HepG2 (cell line): ENCODE measurements around the gene LBX2. TPM values are rescaled to one million over a fixed set of nuclear protein-coding genes. Genes with fewer than 3 reads are reported as not detected.

Experiments
- ELF1 ChIP-seq: sonication (generic); formaldehyde crosslinking; IDR thresholded peaks from 2 replicates; pipeline ENCODE4 v1.4.0; 2020; ENCODE audit warnings: missing genetic modification reagents
- ELF4 ChIP-seq: sonication (generic); formaldehyde crosslinking; IDR thresholded peaks from 2 replicates; pipeline ENCODE4 v1.5.0; 2020; ENCODE audit warnings: missing genetic modification reagents, mild to moderate bottlenecking, moderate library complexity, borderline replicate concordance
- HOXA9 ChIP-seq: sonication (generic); formaldehyde crosslinking; IDR thresholded peaks from 2 replicates; pipeline ENCODE4 v1.8.1; 2022; ENCODE audit warnings: missing genetic modification reagents, mild to moderate bottlenecking, moderate library complexity, borderline replicate concordance
- KDM6A ChIP-seq: IDR thresholded peaks from 2 replicates; pipeline ENCODE4 v1.6.1; 2016; ENCODE audit warnings: low read depth
- SOX13 ChIP-seq, 3 experiments: fragments of 450-650 bp in 1 of 3; sonication (generic) in 1 of 3; formaldehyde crosslinking in 1 of 3; IDR thresholded peaks in 2 of 3; conservative IDR thresholded peaks in 1 of 3; 2 replicates each; pipeline versions ENCODE4 v1.5.0 to v1.6.1; 2016 to 2020; ENCODE audit warnings: antibody characterized with exemption in 1 of 3, mild to moderate bottlenecking in 1 of 3, missing compliant biosample characterization in 1 of 3, missing genetic modification reagents in 1 of 3, moderate library complexity in 1 of 3
- ZNF205 ChIP-seq: IDR thresholded peaks from 2 replicates; pipeline ENCODE4 v1.6.1; 2018; ENCODE audit warnings: missing biosample characterization, missing genetic modification reagents
- ZNF44 ChIP-seq: sonication (generic); formaldehyde crosslinking; IDR thresholded peaks from 2 replicates; pipeline ENCODE4 v1.5.1; 2020; ENCODE audit warnings: mild to moderate bottlenecking, missing genetic modification reagents
- polyA plus RNA-seq, 8 experiments: library from polyadenylated mRNA; depleted of rRNA in 3 of 8; stranded (reverse) in 7 of 8; unstranded in 1 of 8; fragments of >200 nt; fragmentation: Illumina TruSeq in 4 of 8; extraction: Trizol in 4 of 8; gene quantifications; 2 replicates each; pipeline versions ENCODE4 v1.2.1 to v1.2.3, GENCODE V29; 2011 to 2016; ENCODE audit warnings: low read depth in 4 of 8, missing spikeins in 1 of 8, mixed read lengths in 1 of 8; ENCODE audit not compliant: insufficient read depth in 1 of 8
- total RNA-seq, 5 experiments: library from RNA; depleted of rRNA; stranded (reverse); fragments of >200 nt; fragmentation: Illumina TruSeq; extraction: Trizol; gene quantifications; 2 replicates each; pipeline ENCODE4 v1.2.3, GENCODE V29; 2016; ENCODE audit warnings: low read depth in 1 of 5
- TF ChIP-seq, protein P1 (sequence below): sonication (generic); formaldehyde crosslinking; IDR thresholded peaks from 2 replicates; pipeline ENCODE4 v1.9.0; 2022; ENCODE audit warnings: missing genetic modification reagents, mild to moderate bottlenecking, borderline replicate concordance
- TF ChIP-seq, protein P2 (sequence below): sonication (generic); formaldehyde crosslinking; IDR thresholded peaks from 2 replicates; pipeline ENCODE4 v1.5.1; 2020; ENCODE audit warnings: mild to moderate bottlenecking, missing genetic modification reagents, borderline replicate concordance
- TF ChIP-seq, protein P3 (sequence below): sonication (generic); formaldehyde crosslinking; IDR thresholded peaks from 2 replicates; pipeline ENCODE4 v1.9.0; 2021; ENCODE audit warnings: missing genetic modification reagents, borderline replicate concordance
- TF ChIP-seq, protein P4 (sequence below): sonication (generic); formaldehyde crosslinking; IDR thresholded peaks from 2 replicates; pipeline ENCODE4 v1.5.0; 2020; ENCODE audit warnings: mild to moderate bottlenecking, missing genetic modification reagents
- TF ChIP-seq, protein P5 (sequence below): sonication (generic); formaldehyde crosslinking; IDR thresholded peaks from 2 replicates; pipeline ENCODE4 v1.8.0; 2022; ENCODE audit warnings: mild to moderate bottlenecking, missing genetic modification reagents, borderline replicate concordance
- TF ChIP-seq, protein P6 (sequence below): sonication (generic); formaldehyde crosslinking; IDR thresholded peaks from 2 replicates; pipeline ENCODE4 v1.5.1; 2020; ENCODE audit warnings: missing genetic modification reagents, mild to moderate bottlenecking, borderline replicate concordance

LBX2 gene
- total and polyA plus RNA-seq, 2 of the 13 experiments (the other 11 are each of a cell fraction or from before 2014, with no cell fraction given), result 6.4 to 8.1 TPM

DNA sequence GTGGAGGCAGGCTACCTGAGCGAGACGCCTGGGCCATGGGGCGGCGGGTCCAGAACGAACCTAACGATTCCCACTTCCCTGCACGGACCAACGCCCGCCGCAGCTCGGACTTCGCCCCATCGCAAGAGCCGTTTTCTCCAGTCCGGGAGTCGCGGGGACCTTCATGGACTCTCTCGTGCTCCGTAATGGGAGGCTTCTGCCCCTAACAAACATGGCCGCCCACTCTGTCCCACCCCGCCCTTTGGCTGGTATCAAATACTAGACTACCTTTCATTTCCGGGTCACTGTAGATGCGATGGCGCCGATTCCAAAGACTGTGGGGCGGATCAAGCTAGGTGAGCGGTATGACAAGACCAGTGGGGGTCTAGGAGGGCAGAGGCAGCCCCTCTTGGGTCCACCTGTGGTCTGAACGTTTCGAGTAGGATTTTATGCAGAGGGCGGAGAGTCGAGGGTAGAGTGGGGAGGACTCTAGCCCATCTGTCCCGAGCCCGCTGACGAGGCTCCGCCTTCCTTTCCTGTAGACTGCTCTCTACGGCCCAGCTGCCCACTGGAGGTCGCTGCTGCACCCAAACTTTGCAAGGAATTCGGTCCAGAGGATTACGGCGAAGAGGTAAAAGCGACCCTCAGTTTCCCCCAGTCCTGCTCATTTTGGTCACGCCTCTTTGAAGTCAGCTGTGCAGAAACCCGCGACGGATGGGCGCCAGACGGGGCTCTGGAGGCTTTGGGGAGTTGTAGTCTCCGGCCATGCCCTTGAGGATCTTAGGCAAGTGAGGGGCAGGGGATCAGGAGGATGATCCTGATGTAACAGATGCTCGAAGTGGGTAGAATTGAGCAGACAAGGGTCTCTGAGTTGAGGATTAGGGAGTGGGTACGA is 16.4 kb downstream of the LBX2 start, which contains the start of the genes CCDC142 and TTC31 (continued):
- TF ChIP-seq, protein P1, sequence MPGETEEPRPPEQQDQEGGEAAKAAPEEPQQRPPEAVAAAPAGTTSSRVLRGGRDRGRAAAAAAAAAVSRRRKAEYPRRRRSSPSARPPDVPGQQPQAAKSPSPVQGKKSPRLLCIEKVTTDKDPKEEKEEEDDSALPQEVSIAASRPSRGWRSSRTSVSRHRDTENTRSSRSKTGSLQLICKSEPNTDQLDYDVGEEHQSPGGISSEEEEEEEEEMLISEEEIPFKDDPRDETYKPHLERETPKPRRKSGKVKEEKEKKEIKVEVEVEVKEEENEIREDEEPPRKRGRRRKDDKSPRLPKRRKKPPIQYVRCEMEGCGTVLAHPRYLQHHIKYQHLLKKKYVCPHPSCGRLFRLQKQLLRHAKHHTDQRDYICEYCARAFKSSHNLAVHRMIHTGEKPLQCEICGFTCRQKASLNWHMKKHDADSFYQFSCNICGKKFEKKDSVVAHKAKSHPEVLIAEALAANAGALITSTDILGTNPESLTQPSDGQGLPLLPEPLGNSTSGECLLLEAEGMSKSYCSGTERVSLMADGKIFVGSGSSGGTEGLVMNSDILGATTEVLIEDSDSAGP (CRISPR knock-in tag), result peak; percentile 92
- TF ChIP-seq, protein P2, sequence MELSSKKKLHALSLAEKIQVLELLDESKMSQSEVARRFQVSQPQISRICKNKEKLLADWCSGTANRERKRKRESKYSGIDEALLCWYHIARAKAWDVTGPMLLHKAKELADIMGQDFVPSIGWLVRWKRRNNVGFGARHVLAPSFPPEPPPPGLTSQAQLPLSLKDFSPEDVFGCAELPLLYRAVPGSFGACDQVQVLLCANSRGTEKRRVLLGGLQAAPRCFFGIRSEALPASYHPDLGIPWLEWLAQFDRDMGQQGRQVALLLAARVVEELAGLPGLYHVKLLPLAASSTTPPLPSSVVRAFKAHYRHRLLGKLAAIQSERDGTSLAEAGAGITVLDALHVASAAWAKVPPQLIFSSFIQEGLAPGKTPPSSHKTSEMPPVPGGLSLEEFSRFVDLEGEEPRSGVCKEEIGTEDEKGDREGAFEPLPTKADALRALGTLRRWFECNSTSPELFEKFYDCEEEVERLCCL (CRISPR knock-in tag), result no peak
- TF ChIP-seq SOX13 (IDR thresholded peaks at IDR 0.05), result peak; percentile 51; the same call in 1 of the 2 replicates
- peak in 1 of 2 experiments; percentile 48; a peak in 1 of 4 replicates for TF ChIP-seq SOX13 (CRISPR knock-in tag; conservative IDR thresholded peaks at IDR 0.05 in 1 of 2, IDR thresholded peaks at IDR 0.05 in 1 of 2)
- TF ChIP-seq, protein P3, sequence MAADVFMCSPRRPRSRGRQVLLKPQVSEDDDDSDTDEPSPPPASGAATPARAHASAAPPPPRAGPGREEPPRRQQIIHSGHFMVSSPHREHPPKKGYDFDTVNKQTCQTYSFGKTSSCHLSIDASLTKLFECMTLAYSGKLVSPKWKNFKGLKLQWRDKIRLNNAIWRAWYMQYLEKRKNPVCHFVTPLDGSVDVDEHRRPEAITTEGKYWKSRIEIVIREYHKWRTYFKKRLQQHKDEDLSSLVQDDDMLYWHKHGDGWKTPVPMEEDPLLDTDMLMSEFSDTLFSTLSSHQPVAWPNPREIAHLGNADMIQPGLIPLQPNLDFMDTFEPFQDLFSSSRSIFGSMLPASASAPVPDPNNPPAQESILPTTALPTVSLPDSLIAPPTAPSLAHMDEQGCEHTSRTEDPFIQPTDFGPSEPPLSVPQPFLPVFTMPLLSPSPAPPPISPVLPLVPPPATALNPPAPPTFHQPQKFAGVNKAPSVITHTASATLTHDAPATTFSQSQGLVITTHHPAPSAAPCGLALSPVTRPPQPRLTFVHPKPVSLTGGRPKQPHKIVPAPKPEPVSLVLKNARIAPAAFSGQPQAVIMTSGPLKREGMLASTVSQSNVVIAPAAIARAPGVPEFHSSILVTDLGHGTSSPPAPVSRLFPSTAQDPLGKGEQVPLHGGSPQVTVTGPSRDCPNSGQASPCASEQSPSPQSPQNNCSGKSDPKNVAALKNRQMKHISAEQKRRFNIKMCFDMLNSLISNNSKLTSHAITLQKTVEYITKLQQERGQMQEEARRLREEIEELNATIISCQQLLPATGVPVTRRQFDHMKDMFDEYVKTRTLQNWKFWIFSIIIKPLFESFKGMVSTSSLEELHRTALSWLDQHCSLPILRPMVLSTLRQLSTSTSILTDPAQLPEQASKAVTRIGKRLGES (CRISPR knock-in tag), result no peak
- no peak; the same call in 1 of the 2 replicates for TF ChIP-seq ZNF44
- TF ChIP-seq, protein P4, sequence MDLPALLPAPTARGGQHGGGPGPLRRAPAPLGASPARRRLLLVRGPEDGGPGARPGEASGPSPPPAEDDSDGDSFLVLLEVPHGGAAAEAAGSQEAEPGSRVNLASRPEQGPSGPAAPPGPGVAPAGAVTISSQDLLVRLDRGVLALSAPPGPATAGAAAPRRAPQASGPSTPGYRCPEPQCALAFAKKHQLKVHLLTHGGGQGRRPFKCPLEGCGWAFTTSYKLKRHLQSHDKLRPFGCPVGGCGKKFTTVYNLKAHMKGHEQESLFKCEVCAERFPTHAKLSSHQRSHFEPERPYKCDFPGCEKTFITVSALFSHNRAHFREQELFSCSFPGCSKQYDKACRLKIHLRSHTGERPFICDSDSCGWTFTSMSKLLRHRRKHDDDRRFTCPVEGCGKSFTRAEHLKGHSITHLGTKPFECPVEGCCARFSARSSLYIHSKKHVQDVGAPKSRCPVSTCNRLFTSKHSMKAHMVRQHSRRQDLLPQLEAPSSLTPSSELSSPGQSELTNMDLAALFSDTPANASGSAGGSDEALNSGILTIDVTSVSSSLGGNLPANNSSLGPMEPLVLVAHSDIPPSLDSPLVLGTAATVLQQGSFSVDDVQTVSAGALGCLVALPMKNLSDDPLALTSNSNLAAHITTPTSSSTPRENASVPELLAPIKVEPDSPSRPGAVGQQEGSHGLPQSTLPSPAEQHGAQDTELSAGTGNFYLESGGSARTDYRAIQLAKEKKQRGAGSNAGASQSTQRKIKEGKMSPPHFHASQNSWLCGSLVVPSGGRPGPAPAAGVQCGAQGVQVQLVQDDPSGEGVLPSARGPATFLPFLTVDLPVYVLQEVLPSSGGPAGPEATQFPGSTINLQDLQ (CRISPR knock-in tag), result peak; percentile 46
- peak; percentile 88; the same call in 1 of the 2 replicates for TF ChIP-seq HOXA9
- peak; percentile 65 for TF ChIP-seq ELF4 (CRISPR knock-in tag)
- TF ChIP-seq, protein P5, sequence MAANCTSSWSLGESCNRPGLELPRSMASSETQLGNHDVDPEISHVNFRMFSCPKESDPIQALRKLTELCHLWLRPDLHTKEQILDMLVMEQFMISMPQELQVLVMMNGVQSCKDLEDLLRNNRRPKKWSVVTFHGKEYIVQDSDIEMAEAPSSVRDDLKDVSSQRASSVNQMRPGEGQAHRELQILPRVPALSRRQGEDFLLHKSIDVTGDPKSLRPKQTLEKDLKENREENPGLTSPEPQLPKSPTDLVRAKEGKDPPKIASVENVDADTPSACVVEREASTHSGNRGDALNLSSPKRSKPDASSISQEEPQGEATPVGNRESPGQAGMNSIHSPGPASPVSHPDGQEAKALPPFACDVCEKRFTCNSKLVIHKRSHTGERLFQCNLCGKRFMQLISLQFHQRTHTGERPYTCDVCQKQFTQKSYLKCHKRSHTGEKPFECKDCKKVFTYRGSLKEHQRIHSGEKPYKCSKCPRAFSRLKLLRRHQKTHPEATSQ, result peak; percentile 61
- peak; percentile 92 for TF ChIP-seq ZNF205 (CRISPR knock-in tag)
- TF ChIP-seq, protein P6, sequence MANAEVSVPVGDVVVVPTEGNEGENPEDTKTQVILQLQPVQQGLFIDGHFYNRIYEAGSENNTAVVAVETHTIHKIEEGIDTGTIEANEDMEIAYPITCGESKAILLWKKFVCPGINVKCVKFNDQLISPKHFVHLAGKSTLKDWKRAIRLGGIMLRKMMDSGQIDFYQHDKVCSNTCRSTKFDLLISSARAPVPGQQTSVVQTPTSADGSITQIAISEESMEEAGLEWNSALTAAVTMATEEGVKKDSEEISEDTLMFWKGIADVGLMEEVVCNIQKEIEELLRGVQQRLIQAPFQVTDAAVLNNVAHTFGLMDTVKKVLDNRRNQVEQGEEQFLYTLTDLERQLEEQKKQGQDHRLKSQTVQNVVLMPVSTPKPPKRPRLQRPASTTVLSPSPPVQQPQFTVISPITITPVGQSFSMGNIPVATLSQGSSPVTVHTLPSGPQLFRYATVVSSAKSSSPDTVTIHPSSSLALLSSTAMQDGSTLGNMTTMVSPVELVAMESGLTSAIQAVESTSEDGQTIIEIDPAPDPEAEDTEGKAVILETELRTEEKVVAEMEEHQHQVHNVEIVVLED (CRISPR knock-in tag), result peak; percentile 86; the same call in 1 of the 2 replicates
- TF ChIP-seq KDM6A (CRISPR knock-in tag), result 0 out of 2 replicates have a peak, but pooled peaks have one; percentile 1
- TF ChIP-seq ELF1 (CRISPR knock-in tag), result peak; percentile 90
